Lower leg skin (tissue), 3 donors: ENCODE data around the gene TSPAN16.

Experiments
- CTCF ChIP-seq, 3 donors: fragments of 450-650 bp; IDR thresholded peaks; one replicate each; pipeline ENCODE4 v1.5.1; 2016; ENCODE audit warnings: antibody characterized with exemption in 3 of 3, mild to moderate bottlenecking in 3 of 3, moderate library complexity in 2 of 3
- POLR2A ChIP-seq, 2 donors: fragments of 450-650 bp; IDR thresholded peaks; one replicate each; pipeline ENCODE4 v1.6.1; 2016 to 2017; ENCODE audit warnings: antibody characterized with exemption in 2 of 2, mild to moderate bottlenecking in 1 of 2, moderate library complexity in 1 of 2

- no peak for TF ChIP-seq POLR2A (IDR thresholded peaks at IDR 0.05)
- TF ChIP-seq CTCF (IDR thresholded peaks at IDR 0.05) = no peak
Measured at GRCh38 chr19:11324079-11324661, 28.2 kb downstream of the TSPAN16 start.
